Fibroblast of lung (primary cell): ENCODE results near the gene KCTD10. TPM values are rescaled to one million over a fixed set of nuclear protein-coding genes. Genes with fewer than 3 reads are reported as not detected.

Experiments used
- DNase-seq, 2 donors: peaks; one replicate each; pipeline versions ENCODE4 v3.0.0 to v3.0.0-alpha.2; 2010; ENCODE audit warnings: low read depth in 2 of 2
- H2AFZ ChIP-seq: 2 replicates; pipeline ENCODE4 v1.5.1; 2012; ENCODE audit warnings: low read length, control low read depth, inconsistent platforms
- H3K27ac ChIP-seq: 2 replicates; pipeline ENCODE4 v1.5.1; 2011; ENCODE audit warnings: low read length, control low read depth; ENCODE audit not compliant: insufficient read depth
- H3K27me3 ChIP-seq: 2 replicates; pipeline ENCODE4 v1.5.1; 2011; ENCODE audit warnings: mild to moderate bottlenecking, low read length; ENCODE audit not compliant: control insufficient read depth, insufficient read depth
- H3K36me3 ChIP-seq: 2 replicates; pipeline ENCODE4 v1.5.1; 2011; ENCODE audit warnings: low read length; ENCODE audit not compliant: control insufficient read depth, insufficient read depth
- H3K4me1 ChIP-seq: 2 replicates; pipeline ENCODE4 v1.5.1; 2011; ENCODE audit warnings: low read length; ENCODE audit not compliant: control insufficient read depth, insufficient read depth; ENCODE audit errors: extremely low read depth
- H3K4me2 ChIP-seq: 2 replicates; pipeline ENCODE4 v1.5.1; 2011; ENCODE audit warnings: low read length, control low read depth; ENCODE audit not compliant: insufficient read depth; ENCODE audit errors: extremely low read depth
- H3K4me3 ChIP-seq, 4 experiments: fragments of 200-600 bp in 1 of 4; sonication (generic) in 1 of 4; replicated peaks in 1 of 4; 2 replicates each; pipeline ENCODE4 v1.5.1; 2011 to 2016; ENCODE audit warnings: low read length in 4 of 4, low read depth in 3 of 4, mild to moderate bottlenecking in 3 of 4, control low read depth in 2 of 4, inconsistent platforms in 1 of 4, mixed read lengths in 1 of 4; ENCODE audit not compliant: insufficient read depth in 1 of 4; ENCODE audit errors: control extremely low read depth in 1 of 4
- H3K79me2 ChIP-seq: 2 replicates; pipeline ENCODE4 v1.5.1; 2012; ENCODE audit warnings: mild to moderate bottlenecking, low read length, inconsistent platforms; ENCODE audit not compliant: control insufficient read depth, insufficient read depth
- H3K9ac ChIP-seq: 2 replicates; pipeline ENCODE4 v1.5.1; 2011; ENCODE audit warnings: mild to moderate bottlenecking, low read length, control low read depth; ENCODE audit not compliant: insufficient read depth
- H3K9me3 ChIP-seq: 2 replicates; pipeline ENCODE4 v1.5.1; 2012; ENCODE audit warnings: low read depth, low read length; ENCODE audit not compliant: control insufficient read depth, insufficient read depth
- H4K20me1 ChIP-seq: 2 replicates; pipeline ENCODE4 v1.5.1; 2011; ENCODE audit warnings: low read length; ENCODE audit not compliant: control insufficient read depth, insufficient read depth; ENCODE audit errors: extremely low read depth
- CTCF ChIP-seq, 2 donors: IDR thresholded peaks in 1 of 2; conservative IDR thresholded peaks in 1 of 2; 1 replicate in 1 of 2; 2 replicates in 1 of 2; pipeline ENCODE4 v1.5.1; 2011 to 2012; ENCODE audit warnings: low read length in 2 of 2, control low read depth in 1 of 2, inconsistent platforms in 1 of 2, low read depth in 1 of 2, mild to moderate bottlenecking in 1 of 2
- EZH2 ChIP-seq: IDR thresholded peaks from 2 replicates; pipeline ENCODE4 v1.5.1; 2012; ENCODE audit warnings: low read length, control low read depth, mild to moderate bottlenecking; ENCODE audit errors: missing control alignments
- polyA plus RNA-seq, 2 donors: library from polyadenylated mRNA; depleted of rRNA in 1 of 2; stranded (reverse) in 1 of 2; unstranded in 1 of 2; fragments of >200 nt; gene quantifications; 2 replicates each; pipeline ENCODE4 v1.2.1, GENCODE V29; 2011 to 2012; ENCODE audit warnings: missing spikeins in 1 of 2
- total RNA-seq: library from RNA; depleted of rRNA; stranded (reverse); fragments of >200 nt; gene quantifications from 2 replicates; pipeline ENCODE4 v1.2.1, GENCODE V29; 2014

KCTD10 gene
- total and polyA plus RNA-seq, 2 donors (not counting 1 experiment from before 2014, with no cell fraction given): 106 to 190 TPM

- H3K4me1 ChIP-seq: no peaks in the 10 kb centered on the region
- H3K4me2 ChIP-seq: no peak overlapping the region
- H3K27me3 ChIP-seq: no peaks in the 10 kb centered on the region
- no peaks in the 10 kb centered on the region for H3K79me2 ChIP-seq
- H3K36me3 ChIP-seq: peaks cover 16% of the 10 kb centered on the region
- H3K4me3 ChIP-seq: no peak overlapping the region
- H3K27ac ChIP-seq: no peak overlapping the region
- H3K9me3 ChIP-seq: no peaks in the 10 kb centered on the region
- H3K9ac ChIP-seq: no peak overlapping the region
- H2AFZ ChIP-seq: no peak overlapping the region
- DNase-seq: no peak
- TF ChIP-seq CTCF (conservative IDR thresholded peaks at IDR 0.05 in 1 of 2, IDR thresholded peaks at IDR 0.05 in 1 of 2; ENCODE audit: low read depth in 1 of 2, low read length in 2 of 2) (no peak), EZH2 (no peak)
- no peaks in the 10 kb centered on the region for H4K20me1 ChIP-seq
Measured at GRCh38 chr12:109495012-109495411, 17.9 kb upstream of the KCTD10 start.

GRCh38 chr12:109494348-109494881 is 17.3 kb upstream of the KCTD10 start:
- H3K27me3 ChIP-seq: no peaks in the 10 kb centered on the region
- no peak overlapping the region for H2AFZ ChIP-seq
- H3K4me3 ChIP-seq: no peak overlapping the region
- peak in 1 of 2 donors; percentile 20 for DNase-seq
- H3K4me2 ChIP-seq: no peak overlapping the region
- no peak for TF ChIP-seq CTCF (conservative IDR thresholded peaks at IDR 0.05 in 1 of 2, IDR thresholded peaks at IDR 0.05 in 1 of 2; ENCODE audit: low read depth in 1 of 2, low read length in 2 of 2)
- no peak for TF ChIP-seq EZH2
- H3K9me3 ChIP-seq: no peaks in the 10 kb centered on the region
- no peak overlapping the region for H3K9ac ChIP-seq
- peaks cover 15% of the 10 kb centered on the region for H3K36me3 ChIP-seq
- H3K4me1 ChIP-seq: no peaks in the 10 kb centered on the region
- no peaks in the 10 kb centered on the region for H3K79me2 ChIP-seq
- H3K27ac ChIP-seq: no peak overlapping the region
- no peaks in the 10 kb centered on the region for H4K20me1 ChIP-seq

- Histone ChIP-seq H3K36me3 (peaks cover 13% of the 10 kb centered on the region), H4K20me1 (no peaks in the 10 kb centered on the region), H3K4me1 (no peaks in the 10 kb centered on the region), H3K9ac (no peak overlapping the region), H3K27ac (no peak overlapping the region), H2AFZ (no peak overlapping the region), H3K4me3 (no peak overlapping the region), H3K4me2 (no peak overlapping the region), H3K79me2 (no peaks in the 10 kb centered on the region), H3K9me3 (no peaks in the 10 kb centered on the region), H3K27me3 (no peaks in the 10 kb centered on the region)
- TF ChIP-seq EZH2 (no peak), CTCF (conservative IDR thresholded peaks at IDR 0.05 in 1 of 2, IDR thresholded peaks at IDR 0.05 in 1 of 2; ENCODE audit: low read depth in 1 of 2, low read length in 2 of 2) (no peak)
- no peak for DNase-seq
Measured at GRCh38 chr12:109493938-109494337, 16.8 kb upstream of the KCTD10 start.
